HepG2 (cell line): ENCODE results near the gene DBNDD2. TPM values are rescaled to one million over a fixed set of nuclear protein-coding genes. Genes with fewer than 3 reads are reported as not detected.

ENCODE experiments used
- ATRX ChIP-seq: sonication (generic); formaldehyde crosslinking; IDR thresholded peaks from 2 replicates; pipeline ENCODE4 v1.4.0; 2020; ENCODE audit warnings: missing genetic modification reagents, borderline replicate concordance
- BORCS8-MEF2B ChIP-seq: sonication (generic); formaldehyde crosslinking; IDR thresholded peaks from 2 replicates; pipeline ENCODE4 v1.8.0; 2022; ENCODE audit warnings: mild to moderate bottlenecking, missing genetic modification reagents
- FOXK1 ChIP-seq: sonication (generic); formaldehyde crosslinking; IDR thresholded peaks from 2 replicates; pipeline ENCODE4 v1.4.0; 2020; ENCODE audit warnings: low read depth, missing genetic modification reagents, borderline replicate concordance
- GTF3A ChIP-seq: sonication (generic); formaldehyde crosslinking; conservative IDR thresholded peaks from 2 replicates; pipeline ENCODE4 v1.4.0; 2020; ENCODE audit warnings: mild to moderate bottlenecking, missing genetic modification reagents
- KDM5A ChIP-seq: fragments of 200-600 bp; sonication (generic); IDR thresholded peaks from 2 replicates; pipeline ENCODE4 v1.7.0; 2018; ENCODE audit warnings: antibody characterized with exemption, mild to moderate bottlenecking, low read length, borderline replicate concordance
- MYNN ChIP-seq: sonication (generic); formaldehyde crosslinking; IDR thresholded peaks from 2 replicates; pipeline ENCODE4 v1.4.0; 2020; ENCODE audit warnings: mild to moderate bottlenecking, low read depth, missing genetic modification reagents
- NAIF1 ChIP-seq: sonication (generic); formaldehyde crosslinking; IDR thresholded peaks from 2 replicates; pipeline ENCODE4 v1.5.0; 2020; ENCODE audit warnings: mild to moderate bottlenecking, missing genetic modification reagents, borderline replicate concordance
- NR3C1 ChIP-seq: sonication (generic); formaldehyde crosslinking; IDR thresholded peaks from 2 replicates; pipeline ENCODE4 v1.4.0; 2020; ENCODE audit warnings: missing genetic modification reagents
- PHF21A ChIP-seq: sonication (generic); formaldehyde crosslinking; IDR thresholded peaks from 2 replicates; pipeline ENCODE4 v1.5.0; 2020; ENCODE audit warnings: mild to moderate bottlenecking, missing genetic modification reagents
- RFX3 ChIP-seq: IDR thresholded peaks from 2 replicates; pipeline ENCODE4 v1.6.1; 2016; ENCODE audit warnings: missing biosample characterization, missing genetic modification reagents
- RXRB ChIP-seq: IDR thresholded peaks from 2 replicates; pipeline ENCODE4 v1.6.1; 2016; ENCODE audit warnings: borderline replicate concordance, missing genetic modification reagents, missing compliant biosample characterization
- TARDBP ChIP-seq: sonication (generic); formaldehyde crosslinking; IDR thresholded peaks from 2 replicates; pipeline ENCODE4 v1.8.0; 2022; ENCODE audit warnings: mild to moderate bottlenecking, missing genetic modification reagents
- ZC3H4 ChIP-seq: sonication (generic); formaldehyde crosslinking; IDR thresholded peaks from 2 replicates; pipeline ENCODE4 v1.4.0; 2020; ENCODE audit warnings: missing genetic modification reagents, borderline replicate concordance
- ZNF225 ChIP-seq: sonication (generic); formaldehyde crosslinking; IDR thresholded peaks from 2 replicates; pipeline ENCODE4 v1.4.0; 2020; ENCODE audit warnings: mild to moderate bottlenecking, missing genetic modification reagents
- ZNF296 ChIP-seq: sonication (generic); formaldehyde crosslinking; conservative IDR thresholded peaks from 2 replicates; pipeline ENCODE4 v1.5.0; 2020; ENCODE audit warnings: mild to moderate bottlenecking, missing genetic modification reagents
- ZNF337 ChIP-seq: sonication (generic); formaldehyde crosslinking; IDR thresholded peaks from 2 replicates; pipeline ENCODE4 v1.5.1; 2020; ENCODE audit warnings: missing genetic modification reagents, low read depth, mild to moderate bottlenecking, borderline replicate concordance
- ZNF343 ChIP-seq: sonication (generic); formaldehyde crosslinking; IDR thresholded peaks from 2 replicates; pipeline ENCODE4 v1.4.0; 2020; ENCODE audit warnings: mild to moderate bottlenecking, missing genetic modification reagents
- ZNF441 ChIP-seq: sonication (generic); formaldehyde crosslinking; IDR thresholded peaks from 2 replicates; pipeline ENCODE4 v1.7.0; 2021; ENCODE audit warnings: missing genetic modification reagents, borderline replicate concordance
- ZNF543 ChIP-seq: sonication (generic); formaldehyde crosslinking; IDR thresholded peaks from 2 replicates; pipeline ENCODE4 v1.4.0; 2020; ENCODE audit warnings: mild to moderate bottlenecking, missing genetic modification reagents
- ZNF572 ChIP-seq: sonication (generic); formaldehyde crosslinking; IDR thresholded peaks from 2 replicates; pipeline ENCODE4 v1.5.1; 2020; ENCODE audit warnings: mild to moderate bottlenecking, missing genetic modification reagents
- ZNF761 ChIP-seq: sonication (generic); formaldehyde crosslinking; conservative IDR thresholded peaks from 2 replicates; pipeline ENCODE4 v1.4.0; 2020; ENCODE audit warnings: mild to moderate bottlenecking, missing genetic modification reagents
- ZNF788 ChIP-seq: sonication (generic); formaldehyde crosslinking; IDR thresholded peaks from 2 replicates; pipeline ENCODE4 v1.5.0; 2020; ENCODE audit warnings: mild to moderate bottlenecking, missing genetic modification reagents, borderline replicate concordance
- polyA plus RNA-seq, 8 experiments: library from polyadenylated mRNA; depleted of rRNA in 3 of 8; stranded (reverse) in 7 of 8; unstranded in 1 of 8; fragments of >200 nt; fragmentation: Illumina TruSeq in 4 of 8; extraction: Trizol in 4 of 8; gene quantifications; 2 replicates each; pipeline versions ENCODE4 v1.2.1 to v1.2.3, GENCODE V29; 2011 to 2016; ENCODE audit warnings: low read depth in 4 of 8, missing spikeins in 1 of 8, mixed read lengths in 1 of 8; ENCODE audit not compliant: insufficient read depth in 1 of 8
- total RNA-seq, 5 experiments: library from RNA; depleted of rRNA; stranded (reverse); fragments of >200 nt; fragmentation: Illumina TruSeq; extraction: Trizol; gene quantifications; 2 replicates each; pipeline ENCODE4 v1.2.3, GENCODE V29; 2016; ENCODE audit warnings: low read depth in 1 of 5
- TF ChIP-seq, protein P1 (sequence below): sonication (generic); formaldehyde crosslinking; IDR thresholded peaks from 2 replicates; pipeline ENCODE4 v1.8.0; 2022; ENCODE audit warnings: mild to moderate bottlenecking, missing genetic modification reagents
- TF ChIP-seq, protein P2 (sequence below): sonication (generic); formaldehyde crosslinking; IDR thresholded peaks from 2 replicates; pipeline ENCODE4 v1.4.0; 2020; ENCODE audit warnings: missing genetic modification reagents

DBNDD2 gene
- total and polyA plus RNA-seq, 2 of the 13 experiments (the other 11 are each of a cell fraction or from before 2014, with no cell fraction given), result 16.7 to 47.6 TPM

DNA sequence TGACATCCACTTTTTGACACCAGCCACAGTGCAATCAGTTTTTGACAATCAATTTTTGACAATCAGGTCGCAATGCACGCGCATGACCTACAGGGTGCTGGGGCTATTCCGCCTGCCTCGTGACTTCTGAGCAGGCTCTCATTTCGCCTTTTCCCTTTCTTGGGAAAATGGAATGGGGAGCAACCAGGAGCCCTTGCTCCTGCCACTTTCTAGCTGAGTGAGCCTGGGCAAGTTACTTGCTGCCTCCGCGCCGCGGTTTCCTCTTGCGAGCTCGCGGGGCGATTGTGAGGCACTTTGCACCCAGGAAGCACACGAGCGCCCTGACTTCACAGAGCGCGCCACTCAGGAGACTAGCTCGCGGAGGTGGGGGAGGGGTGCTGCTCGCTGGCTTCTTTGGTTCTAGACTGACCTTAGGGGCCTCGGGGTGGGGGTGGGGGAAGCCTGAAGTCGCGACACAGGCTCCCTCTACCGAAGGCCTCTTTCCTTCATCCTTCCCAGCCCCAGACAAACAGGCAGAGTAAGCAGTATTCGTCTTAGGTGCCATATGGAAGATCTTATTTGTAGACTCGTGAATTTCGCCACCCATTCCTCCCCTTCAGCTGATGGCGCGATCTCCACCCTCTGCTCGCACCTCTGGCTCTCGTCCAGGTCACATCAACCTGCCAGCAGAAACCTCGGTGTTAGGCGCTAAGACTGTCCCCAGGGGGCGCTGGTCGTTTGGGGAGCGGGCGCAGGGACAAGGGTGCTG lies 34.6 kb upstream of the DBNDD2 start (continued):
- TF ChIP-seq PHF21A (no peak), ZNF225 (no peak), ZNF761 (CRISPR knock-in tag) (no peak), ZNF337 (CRISPR knock-in tag) (no peak), GTF3A (CRISPR knock-in tag) (no peak), NAIF1 (CRISPR knock-in tag) (no peak), RFX3 (CRISPR knock-in tag) (no peak), ZNF543 (CRISPR knock-in tag) (no peak), ZC3H4 (CRISPR knock-in tag) (no peak), ZNF788 (peak; percentile 73; the same call in 1 of the 2 replicates), FOXK1 (CRISPR knock-in tag) (peak; percentile 32; the same call in 1 of the 2 replicates), NR3C1 (no peak), ZNF572 (CRISPR knock-in tag) (no peak), TARDBP (CRISPR knock-in tag) (0 out of 2 replicates have a peak, but pooled peaks have one; percentile 29), MYNN (CRISPR knock-in tag) (no peak), RXRB (CRISPR knock-in tag) (peak; percentile 42; the same call in 1 of the 2 replicates), ZNF296 (no peak), KDM5A (no peak), ATRX (CRISPR knock-in tag) (no peak), ZNF343 (CRISPR knock-in tag) (0 out of 2 replicates have a peak, but pooled peaks have one; percentile 48), BORCS8-MEF2B (CRISPR knock-in tag) (peak; percentile 35; the same call in 1 of the 2 replicates), ZNF441 (CRISPR knock-in tag) (no peak)
- TF ChIP-seq, protein P1, sequence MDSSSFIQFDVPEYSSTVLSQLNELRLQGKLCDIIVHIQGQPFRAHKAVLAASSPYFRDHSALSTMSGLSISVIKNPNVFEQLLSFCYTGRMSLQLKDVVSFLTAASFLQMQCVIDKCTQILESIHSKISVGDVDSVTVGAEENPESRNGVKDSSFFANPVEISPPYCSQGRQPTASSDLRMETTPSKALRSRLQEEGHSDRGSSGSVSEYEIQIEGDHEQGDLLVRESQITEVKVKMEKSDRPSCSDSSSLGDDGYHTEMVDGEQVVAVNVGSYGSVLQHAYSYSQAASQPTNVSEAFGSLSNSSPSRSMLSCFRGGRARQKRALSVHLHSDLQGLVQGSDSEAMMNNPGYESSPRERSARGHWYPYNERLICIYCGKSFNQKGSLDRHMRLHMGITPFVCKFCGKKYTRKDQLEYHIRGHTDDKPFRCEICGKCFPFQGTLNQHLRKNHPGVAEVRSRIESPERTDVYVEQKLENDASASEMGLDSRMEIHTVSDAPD (CRISPR knock-in tag), result no peak
- TF ChIP-seq, protein P2, sequence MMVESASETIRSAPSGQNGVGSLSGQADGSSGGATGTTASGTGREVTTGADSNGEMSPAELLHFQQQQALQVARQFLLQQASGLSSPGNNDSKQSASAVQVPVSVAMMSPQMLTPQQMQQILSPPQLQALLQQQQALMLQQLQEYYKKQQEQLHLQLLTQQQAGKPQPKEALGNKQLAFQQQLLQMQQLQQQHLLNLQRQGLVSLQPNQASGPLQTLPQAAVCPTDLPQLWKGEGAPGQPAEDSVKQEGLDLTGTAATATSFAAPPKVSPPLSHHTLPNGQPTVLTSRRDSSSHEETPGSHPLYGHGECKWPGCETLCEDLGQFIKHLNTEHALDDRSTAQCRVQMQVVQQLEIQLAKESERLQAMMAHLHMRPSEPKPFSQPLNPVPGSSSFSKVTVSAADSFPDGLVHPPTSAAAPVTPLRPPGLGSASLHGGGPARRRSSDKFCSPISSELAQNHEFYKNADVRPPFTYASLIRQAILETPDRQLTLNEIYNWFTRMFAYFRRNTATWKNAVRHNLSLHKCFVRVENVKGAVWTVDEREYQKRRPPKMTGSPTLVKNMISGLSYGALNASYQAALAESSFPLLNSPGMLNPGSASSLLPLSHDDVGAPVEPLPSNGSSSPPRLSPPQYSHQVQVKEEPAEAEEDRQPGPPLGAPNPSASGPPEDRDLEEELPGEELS, result peak; percentile 37; the same call in 1 of the 2 replicates
